ENCODE data around the gene RPS6KA1. TPM values are rescaled to one million over a fixed set of nuclear protein-coding genes. Genes with fewer than 3 reads are reported as not detected.
A peak's percentile ranks its signal among the peaks of the same experiment; 100 is the strongest.

Gene RPS6KA1
- total and polyA plus RNA-seq, 2 of the 8 experiments (the other 6 are each of a cell fraction or from before 2014, with no cell fraction given): 44.3 to 55.0 TPM

- TF ChIP-seq KDM4A (IDR thresholded peaks at IDR 0.05; ENCODE audit: low read depth, low read length, severe bottlenecking): no peak
- TF ChIP-seq TAF7 (optimal IDR thresholded peaks at IDR 0.05; ENCODE audit: borderline replicate concordance, low read depth, low read length): no peak
- no peak for TF ChIP-seq RFX5 (IDR thresholded peaks at IDR 0.05; ENCODE audit: borderline replicate concordance, low read depth, low read length)
- TF ChIP-seq PHF8 (conservative IDR thresholded peaks at IDR 0.05; ENCODE audit: low read depth, low read length): no peak
- TF ChIP-seq POLR2A (IDR thresholded peaks at IDR 0.05; ENCODE audit: control extremely low read depth in 1 of 2, low read depth in 2 of 2, low read length in 2 of 2): no peak
- TF ChIP-seq, protein P1, sequence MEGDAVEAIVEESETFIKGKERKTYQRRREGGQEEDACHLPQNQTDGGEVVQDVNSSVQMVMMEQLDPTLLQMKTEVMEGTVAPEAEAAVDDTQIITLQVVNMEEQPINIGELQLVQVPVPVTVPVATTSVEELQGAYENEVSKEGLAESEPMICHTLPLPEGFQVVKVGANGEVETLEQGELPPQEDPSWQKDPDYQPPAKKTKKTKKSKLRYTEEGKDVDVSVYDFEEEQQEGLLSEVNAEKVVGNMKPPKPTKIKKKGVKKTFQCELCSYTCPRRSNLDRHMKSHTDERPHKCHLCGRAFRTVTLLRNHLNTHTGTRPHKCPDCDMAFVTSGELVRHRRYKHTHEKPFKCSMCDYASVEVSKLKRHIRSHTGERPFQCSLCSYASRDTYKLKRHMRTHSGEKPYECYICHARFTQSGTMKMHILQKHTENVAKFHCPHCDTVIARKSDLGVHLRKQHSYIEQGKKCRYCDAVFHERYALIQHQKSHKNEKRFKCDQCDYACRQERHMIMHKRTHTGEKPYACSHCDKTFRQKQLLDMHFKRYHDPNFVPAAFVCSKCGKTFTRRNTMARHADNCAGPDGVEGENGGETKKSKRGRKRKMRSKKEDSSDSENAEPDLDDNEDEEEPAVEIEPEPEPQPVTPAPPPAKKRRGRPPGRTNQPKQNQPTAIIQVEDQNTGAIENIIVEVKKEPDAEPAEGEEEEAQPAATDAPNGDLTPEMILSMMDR (IDR thresholded peaks at IDR 0.05; ENCODE audit: control extremely low read depth in 1 of 3, insufficient read depth in 1 of 3, low read depth in 1 of 3, low read length in 3 of 3): peak in 2 of 3 experiments; percentile 74 to 75; a peak in 3 of 4 replicates
Measured at GRCh38 chr1:26602378-26602959, 72.9 kb downstream of the RPS6KA1 start (continued).

Measured in H1 (cell line).